ENCODE data around the gene USP24.
A peak's percentile ranks its signal among the peaks of the same experiment; 100 is the strongest.
"Not testable (repeated sequence)": the region's sequence is repeated elsewhere in the genome, so short reads cannot be mapped to it uniquely, and the experiment has no call there.

USP24 gene

DNA sequence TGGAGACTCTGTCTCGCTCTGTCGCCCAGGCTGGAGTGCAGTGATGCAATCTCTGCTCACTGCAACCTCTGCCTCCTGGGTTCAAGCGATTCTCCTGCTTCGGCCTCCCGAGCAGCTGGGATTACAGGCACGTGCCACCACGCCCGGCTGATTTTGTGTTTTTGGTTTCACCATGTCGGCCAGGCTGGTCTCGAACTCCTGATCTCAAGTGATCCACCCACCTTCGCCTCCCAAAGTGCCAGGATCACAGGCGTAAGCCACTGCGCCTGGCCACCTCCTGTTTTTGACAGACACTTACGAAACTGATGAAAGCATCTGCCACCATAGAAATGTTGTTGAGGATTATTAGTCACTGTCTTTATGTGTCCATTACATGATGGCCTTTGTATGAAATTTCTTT, 106.2 kb downstream of the USP24 start:
- not testable (repeated sequence) for DNase-seq

DNA sequence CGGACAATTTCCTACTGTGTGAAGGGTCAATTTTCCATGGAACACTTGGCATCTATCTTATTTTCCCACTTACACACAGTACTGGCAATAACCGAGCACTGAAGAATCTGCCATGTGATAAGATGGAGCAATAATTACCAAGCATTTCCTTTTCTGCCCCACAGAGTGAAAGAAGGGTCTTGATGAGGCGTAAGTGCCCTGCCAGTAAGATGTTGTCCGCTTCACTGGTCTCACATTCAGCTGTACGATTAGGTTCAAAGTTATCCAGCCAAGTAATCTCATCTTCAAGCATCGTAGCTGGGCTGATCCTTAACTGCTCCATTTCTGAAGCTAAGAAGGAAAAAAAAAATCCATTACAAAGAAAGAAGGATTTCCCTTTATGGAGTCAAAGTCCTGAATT, 108.1 kb downstream of the USP24 start:
- no peak for DNase-seq

GRCh38 chr1:55103891-55104290, 111.3 kb downstream of the USP24 start:
- no peak for DNase-seq

DNA sequence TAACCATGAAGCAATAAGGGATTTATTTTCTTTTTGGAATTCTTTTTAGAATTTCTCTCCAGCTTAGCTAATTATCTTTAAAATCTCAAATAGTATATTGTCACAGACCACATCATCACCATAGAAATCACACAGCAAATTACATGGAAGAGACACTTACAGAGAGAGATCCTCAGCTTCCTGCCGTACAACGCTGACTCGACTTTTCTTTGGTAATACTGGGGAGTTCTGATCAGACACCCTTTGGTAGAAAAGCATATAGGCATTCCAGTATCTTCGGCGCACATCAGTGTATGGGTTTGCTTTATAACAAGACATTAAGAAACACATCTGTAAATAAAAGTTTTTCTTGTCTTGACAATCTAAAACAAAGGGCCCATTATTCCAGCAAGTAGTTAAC, 120.1 kb downstream of the USP24 start:
- DNase-seq = no peak

GRCh38 chr1:55092475-55092874, 122.7 kb downstream of the USP24 start:
- DNase-seq = no peak

DNA sequence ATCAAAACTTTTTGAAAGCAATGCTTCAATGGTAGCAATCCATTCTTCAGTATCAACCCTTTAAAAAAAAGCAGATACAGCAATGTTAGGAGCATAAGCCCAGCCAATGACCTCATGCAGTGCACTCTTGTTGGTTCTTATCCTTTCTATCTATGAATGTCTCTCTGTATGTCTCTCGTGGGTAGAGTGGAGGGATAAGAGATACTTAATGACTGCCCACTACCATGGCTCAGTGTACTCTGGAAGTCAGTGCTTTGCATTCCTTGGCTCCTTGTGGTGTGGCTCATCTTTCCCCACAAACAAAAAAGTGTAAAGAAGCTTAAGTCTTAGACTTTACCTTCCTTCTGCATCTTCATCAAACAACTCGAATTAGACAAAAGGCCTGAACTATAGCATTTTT, 125.5 kb downstream of the USP24 start:
- DNase-seq = no peak

- DNase-seq = no peak
Observed at GRCh38 chr1:55088413-55088812, 126.8 kb downstream of the USP24 start.

DNA sequence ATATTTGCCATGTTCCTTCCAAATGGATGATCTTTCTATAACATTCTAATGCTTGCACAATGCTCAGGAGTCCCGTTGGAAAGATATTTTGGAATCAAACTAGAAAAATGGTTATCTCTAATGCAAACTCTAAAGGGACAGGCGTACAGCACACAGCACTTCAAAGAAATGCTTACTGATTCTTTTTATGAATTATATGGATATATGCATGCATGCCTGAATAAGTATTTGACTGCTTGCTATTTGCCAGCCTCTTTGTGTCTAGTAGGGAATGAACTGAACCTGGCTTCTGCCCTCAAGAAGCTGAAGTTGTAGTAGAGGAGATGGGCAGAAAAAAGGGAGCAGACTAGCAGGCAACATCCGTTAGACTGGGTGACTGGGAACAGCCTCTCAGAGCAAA, 127.7 kb downstream of the USP24 start:
- no peak for DNase-seq

- DNase-seq = no peak
Observed at GRCh38 chr1:55084257-55084656, 130.9 kb downstream of the USP24 start.

DNA sequence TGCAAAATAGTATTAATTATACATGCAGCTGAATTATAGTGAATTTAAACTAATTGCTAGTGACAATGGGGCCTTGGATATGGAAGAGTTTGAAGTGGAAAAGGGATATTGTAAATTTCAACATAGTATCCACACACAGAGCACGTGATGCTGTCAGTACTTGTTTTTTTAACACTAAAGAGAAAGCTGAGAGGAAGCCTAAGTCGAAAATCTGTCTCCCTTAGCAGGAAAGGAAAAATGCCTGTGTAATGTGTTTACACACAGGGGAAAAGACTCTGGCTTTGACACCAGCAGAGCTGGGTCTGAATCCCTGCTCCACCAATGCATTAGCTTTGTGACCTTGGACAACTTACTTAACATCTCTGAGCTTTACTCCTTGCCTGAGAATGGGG, 133.3 kb downstream of the USP24 start:
- DNase-seq = no peak

GRCh38 chr1:55081188-55081904, 133.8 kb downstream of the USP24 start:
- no peak for DNase-seq

GRCh38 chr1:55079651-55080050, 135.5 kb downstream of the USP24 start:
- no peak for DNase-seq

DNA sequence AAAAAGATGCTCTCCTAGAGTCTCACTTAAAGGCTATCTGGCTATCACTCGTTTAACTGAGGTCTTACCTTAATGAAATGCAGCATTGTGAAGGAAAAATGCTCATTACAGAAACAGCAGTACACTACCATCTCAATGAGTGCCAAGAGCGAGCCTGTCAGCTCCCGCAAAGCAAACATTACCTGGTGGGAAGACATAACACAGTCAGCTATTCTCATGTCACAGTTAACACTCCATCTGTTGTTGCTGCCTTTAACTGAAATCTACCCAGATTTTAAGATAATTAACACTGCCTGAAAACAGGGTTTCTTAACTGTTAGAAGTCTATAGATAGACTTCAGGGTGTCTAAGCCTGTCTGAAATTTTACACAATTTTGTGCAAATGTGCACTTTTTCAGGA, 136.7 kb downstream of the USP24 start:
- DNase-seq = no peak

DNA sequence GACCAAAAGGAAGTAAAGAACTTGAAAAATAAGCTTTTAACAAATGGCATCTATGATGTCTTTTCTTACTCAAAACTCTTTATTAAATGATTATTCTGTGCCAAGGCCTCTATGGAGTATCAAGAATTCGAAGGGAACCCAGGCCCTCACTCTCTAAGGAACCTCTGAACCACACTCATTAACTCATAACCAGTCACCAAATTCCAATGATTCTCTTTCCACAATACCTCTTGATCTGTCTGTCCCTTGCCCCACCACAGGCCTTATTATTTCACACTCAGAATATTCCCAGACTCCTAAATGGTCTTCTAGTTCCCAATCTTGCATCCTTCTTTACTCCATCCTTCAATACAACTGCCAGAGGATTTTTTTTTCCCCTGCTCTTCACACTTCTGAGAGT, 138.8 kb downstream of the USP24 start:
- DNase-seq = no peak

DNA sequence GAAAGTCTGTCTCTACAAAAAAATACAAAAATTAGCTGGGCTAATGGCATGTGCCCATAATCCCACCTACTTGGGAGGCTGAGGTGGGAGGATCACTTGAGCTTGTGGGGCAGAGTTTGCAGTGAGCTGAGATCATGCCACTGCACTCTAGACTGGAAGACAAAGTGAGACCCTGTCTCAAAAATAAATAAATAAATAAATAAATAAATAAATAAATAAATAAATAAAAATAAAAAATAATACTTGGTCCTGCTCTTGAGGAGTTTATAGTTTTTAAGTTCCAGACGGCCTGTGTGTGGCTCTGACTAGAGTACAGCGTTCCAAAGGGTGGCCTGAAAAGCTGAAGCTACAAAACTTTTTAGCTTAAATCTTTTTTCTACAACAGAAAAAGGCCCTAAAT, 140.7 kb downstream of the USP24 start:
- DNase-seq = no peak

DNA sequence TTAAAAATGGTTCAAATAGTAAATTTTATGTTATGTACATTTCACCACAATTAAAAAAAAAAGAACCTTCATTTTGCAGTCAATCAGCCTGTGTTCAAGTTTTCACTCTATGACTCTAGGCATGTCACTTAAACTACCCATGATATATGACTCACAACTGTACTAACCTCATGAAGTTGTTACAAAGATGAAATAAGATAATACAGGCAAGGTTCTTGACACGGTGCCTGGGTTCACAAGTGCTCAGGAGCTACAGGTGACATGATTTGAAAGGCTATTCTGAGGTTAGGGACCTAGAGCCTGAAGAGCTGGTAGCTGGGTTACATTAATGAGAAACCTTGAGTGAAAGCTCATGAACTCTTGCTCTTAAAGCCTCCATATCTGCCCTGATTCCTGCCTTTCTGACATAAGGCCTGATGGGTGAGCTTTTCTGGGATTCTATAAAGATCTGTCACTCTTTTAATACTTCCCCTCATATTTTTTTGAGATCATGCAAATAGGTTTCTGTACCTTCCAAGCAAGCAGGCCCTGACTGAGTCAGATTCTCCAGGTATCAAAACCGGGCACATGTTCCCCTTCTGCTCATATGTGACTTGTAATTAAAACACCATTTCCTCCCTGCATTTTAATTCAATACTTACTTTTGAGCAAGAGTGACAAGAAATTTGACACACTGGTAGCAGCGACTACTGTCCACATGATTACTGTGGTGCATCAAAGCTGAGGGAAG, 141.8 kb downstream of the USP24 start:
- no peak for DNase-seq

- peak in 1 of 2 experiments; percentile 17 for DNase-seq
Observed at GRCh38 chr1:55071477-55071876, 143.7 kb downstream of the USP24 start.

- no peak for DNase-seq
Observed at GRCh38 chr1:55070293-55071164, 144.6 kb downstream of the USP24 start.

GRCh38 chr1:55069280-55069679, 145.9 kb downstream of the USP24 start:
- no peak for DNase-seq

DNA sequence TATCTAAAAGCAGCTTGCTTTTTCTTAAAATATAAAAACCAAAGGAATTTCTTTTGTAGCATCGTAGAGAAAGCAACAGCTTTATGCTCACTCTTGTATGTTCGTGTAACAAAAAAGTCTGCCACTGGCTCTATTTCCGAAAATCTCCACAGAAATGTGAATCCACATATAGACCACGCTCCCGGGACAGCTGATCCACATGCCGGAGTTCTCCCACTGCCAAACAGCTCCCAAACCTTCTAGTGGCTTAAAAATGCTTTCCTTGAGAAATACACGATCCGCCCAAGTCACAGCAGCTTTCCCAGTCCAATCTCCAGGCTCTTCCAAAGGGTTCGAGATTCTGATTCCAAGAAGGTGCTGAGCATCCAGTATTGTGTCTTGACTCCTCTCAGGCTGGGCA, 146.5 kb downstream of the USP24 start:
- no peak for DNase-seq

DNA sequence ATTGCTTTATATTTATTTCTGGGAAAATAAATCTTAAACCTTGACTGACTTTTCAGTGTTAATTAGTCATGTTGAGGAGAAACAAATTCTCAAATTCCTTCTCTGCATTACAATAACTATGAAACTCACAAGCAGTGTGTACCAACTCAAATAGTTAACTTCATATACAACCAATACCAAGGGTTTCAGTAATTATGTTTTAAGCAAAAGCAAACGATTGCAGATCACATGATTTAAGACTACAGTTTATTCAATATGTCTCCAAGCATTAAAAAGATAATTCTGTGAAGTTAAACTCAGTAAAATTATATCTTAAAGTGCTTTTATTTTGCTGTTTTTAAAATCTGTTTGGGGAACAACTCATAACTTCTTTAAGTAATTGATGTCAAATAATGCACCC, 147.2 kb downstream of the USP24 start:
- no peak for DNase-seq

- no peak for DNase-seq
Observed at GRCh38 chr1:55067022-55067778, 148.0 kb downstream of the USP24 start.

- DNase-seq = no peak
Observed at GRCh38 chr1:55065648-55066047, 149.5 kb downstream of the USP24 start.

All from SW 1271 (cell line).